HG03135 (cell line): ENCODE data around the gene NCKAP5.
"Not testable (repeated sequence)": the region's sequence is repeated elsewhere in the genome, so short reads cannot be mapped to it uniquely, and the experiment has no call there.

Experiments
- ATAC-seq: cut with Tn5 transposase; IDR thresholded peaks from one replicate; pipeline ENCODE4 v1.9.1; 2021; ENCODE audit warnings: mild to moderate bottlenecking, moderate library complexity; ENCODE audit not compliant: unreplicated experiment

NCKAP5 gene

DNA sequence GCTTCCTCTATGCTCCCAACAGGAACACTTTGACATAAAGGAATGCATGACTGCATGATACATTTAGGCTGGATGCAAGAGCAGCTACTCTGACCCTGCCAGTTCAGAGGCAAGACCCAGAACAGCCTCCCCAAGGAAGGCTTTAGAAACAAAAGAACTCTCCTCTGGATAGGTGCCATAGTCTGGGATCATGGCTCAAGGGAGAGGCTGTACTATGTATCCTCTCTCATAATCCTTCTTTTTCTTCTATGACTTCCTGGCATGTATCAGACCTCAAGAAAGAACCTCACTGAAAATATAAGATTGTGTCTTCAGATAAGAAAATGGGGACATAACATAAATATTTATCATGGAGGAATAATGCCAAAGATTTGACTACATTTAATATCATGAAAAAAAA, 704.3 kb downstream of the NCKAP5 start:
- ATAC-seq = no peak

DNA sequence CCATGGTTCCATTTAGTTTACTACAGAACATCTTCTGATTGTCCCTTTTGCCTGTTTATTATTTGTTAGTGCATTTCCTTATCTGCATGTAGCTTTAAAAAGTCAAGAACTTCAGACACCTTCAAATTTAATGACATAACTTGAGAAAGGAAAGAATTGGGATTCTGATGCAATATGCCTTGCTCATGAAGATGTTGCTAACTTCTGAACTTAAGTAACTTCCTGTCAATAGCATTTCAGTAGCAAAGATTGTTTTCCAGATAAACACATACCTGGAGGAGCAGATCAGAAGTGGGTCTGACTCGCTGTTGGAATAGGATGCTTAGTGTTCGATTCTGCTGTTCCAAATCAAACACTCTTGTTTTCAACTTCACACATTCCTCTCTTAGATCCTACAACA, 708.0 kb downstream of the NCKAP5 start:
- ATAC-seq = no peak

DNA sequence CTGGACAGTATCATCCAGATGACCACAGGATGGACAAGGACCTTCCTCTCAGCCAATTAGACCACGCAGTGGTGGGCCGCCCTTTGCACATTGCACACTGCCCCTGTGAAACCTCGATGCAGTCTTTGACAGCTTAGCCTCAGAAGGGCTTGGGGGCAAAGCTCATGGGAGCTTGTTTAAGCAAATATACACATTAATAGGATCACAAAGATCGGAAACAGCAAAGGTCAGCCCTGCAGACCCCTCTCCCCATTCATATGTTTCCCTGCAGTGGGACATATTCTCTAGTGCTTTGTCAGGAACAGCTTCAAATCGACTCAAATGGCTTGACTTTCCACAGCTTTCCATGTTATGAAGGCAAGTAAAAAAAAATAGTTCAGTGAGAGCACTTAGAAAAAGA, 708.7 kb downstream of the NCKAP5 start:
- ATAC-seq = no peak

DNA sequence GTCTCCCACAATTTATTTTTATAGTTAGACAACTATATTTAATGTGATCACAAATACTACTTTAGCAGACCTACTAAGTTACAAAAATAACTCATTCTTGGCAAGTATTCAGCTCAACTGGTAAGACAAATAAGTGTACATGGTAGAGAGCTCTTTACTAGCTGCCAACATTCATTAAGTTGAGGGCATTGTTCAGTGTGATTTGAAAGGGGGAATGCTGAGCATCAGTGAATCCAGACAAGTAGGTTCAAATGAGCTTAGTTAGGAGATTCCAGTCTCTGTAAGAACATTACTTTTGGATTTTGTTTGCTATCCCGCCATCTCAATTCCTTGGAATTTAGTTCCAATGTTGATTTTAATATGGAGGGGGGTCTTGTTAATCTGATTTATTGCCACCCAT, 710.9 kb downstream of the NCKAP5 start:
- no peak for ATAC-seq

DNA sequence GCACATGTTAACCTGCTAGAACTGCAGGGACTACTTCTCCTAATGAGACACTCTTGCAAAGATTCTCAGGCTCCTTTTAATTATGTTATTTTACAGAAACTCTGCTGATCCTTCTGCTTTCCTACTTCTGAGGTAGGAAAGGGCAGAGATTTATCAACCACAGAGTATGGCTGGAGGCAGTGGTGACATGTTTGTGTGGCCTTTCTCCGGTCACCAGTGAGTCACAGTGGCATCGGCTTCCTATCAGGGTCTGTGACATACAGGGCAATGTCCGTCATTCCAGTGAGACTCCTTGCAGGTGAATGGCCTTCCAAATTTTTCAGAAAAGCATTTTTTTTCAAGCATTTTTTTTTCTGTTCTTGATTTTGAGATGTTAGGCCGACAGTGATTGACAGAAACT, 717.6 kb downstream of the NCKAP5 start:
- ATAC-seq = no peak

DNA sequence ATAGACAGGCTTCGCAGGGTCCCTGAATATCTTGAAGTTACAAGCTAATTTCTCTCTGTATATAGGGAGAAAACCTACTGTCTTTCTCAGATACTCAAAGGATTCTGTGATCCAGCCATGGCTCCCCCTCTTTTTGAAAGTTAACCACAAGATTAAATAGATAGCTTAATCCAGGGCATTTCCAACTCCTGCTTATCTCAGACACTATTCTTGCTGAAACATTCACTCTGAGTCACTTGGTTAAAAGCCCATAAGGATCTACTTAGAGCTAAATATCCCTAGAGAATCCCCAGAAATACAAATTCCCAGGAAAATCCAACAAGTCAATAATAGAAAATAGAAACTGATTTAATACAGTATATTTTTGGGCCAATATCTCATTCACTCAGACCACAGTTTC, 719.1 kb downstream of the NCKAP5 start:
- no peak for ATAC-seq

DNA sequence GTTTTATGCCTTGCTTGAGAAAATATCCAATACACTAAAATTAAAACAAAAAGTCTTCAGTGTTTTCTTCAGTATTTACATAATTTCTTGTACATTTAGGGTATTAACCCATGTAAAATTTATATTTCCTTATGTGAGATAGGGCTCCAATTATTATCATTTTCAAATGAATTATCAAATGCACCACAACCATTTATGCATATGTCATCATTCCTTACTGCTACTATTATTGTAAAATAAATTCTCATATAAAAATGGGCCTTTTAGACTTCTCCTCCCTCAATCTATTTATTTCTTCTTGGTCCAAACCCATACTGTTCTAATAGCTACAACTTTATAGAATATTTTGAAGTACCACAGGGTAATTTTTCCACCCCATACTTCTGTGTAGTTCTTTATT, 722.9 kb downstream of the NCKAP5 start:
- no peak for ATAC-seq

DNA sequence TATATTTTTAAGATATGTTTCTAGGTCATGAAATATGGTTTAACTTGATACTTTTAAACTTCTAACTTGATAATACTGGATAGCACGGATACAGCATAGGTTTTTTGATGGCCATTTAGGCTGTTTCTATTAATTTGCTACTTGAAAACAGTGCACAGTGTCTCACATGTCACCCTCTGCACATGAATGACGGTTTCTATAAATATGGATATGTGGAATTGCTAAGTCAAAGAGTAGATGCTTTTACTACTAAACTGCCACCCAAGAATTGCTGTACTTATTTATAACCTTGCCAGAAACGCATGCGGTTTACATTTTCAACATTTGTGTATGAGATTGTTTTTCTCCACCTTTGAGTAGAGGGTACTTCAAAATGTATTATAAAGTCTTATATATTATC, 723.7 kb downstream of the NCKAP5 start:
- ATAC-seq = no peak

DNA sequence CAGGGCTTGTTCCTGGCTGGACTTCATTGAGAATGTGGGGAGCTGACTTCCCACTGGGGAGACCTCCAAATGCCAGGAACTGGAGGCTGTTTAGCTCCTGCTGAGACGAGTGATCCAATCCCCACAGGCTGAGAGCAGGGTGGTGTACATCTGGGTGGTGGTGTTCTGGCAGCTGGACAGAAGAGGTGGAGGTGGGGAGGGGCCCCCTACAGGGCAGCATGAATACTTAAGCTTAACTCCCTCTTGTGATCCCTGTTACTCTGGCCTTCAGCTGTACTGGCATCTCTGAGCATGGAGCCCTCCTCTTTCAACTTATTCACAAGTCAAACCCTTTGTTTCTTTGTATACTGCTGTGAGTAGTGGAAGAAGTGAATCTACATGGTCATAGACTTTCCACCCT, 730.5 kb downstream of the NCKAP5 start:
- ATAC-seq = no peak

DNA sequence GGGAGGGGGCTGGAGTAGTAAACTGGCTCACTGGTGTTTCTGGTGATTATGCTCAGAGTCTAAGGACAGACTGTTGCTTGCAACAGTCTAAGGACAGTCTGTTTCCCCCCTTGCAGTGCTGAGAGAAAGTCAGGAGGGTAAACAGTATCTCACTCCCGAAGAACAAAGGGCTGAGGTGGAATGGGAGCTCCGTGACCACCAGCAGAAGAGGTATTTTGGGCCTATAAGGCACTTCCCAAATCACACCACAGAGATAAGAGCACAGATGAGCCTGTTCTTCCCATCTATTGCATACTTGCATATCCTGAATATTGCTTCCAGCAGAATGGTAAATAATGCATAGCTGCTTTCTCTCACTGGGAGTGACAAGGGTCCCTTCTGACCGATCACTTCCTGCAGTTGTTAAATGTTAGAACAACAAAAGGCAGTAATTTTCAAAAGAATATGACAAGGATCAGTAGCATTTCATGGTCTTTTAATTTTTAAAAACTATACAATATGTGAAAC, 737.9 kb downstream of the NCKAP5 start:
- no peak for ATAC-seq

DNA sequence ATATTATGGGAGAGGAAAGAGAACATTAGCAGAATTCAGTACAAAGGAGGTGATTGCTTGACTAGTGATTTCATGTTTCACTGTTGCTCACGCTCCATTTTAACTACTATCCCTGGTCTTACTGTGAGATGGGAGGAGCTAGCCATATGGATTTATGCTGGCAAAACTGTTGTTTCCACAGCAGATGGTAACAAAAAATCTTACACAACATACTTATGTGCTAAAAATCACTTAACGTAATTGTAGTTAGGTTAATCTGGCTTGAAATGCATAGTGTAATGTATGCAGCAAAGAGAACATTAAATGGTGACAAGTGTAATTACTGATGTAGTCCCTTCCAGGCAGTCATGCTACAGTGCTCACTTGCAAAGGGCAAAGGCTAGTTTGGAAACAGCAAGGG, 742.7 kb downstream of the NCKAP5 start:
- no peak for ATAC-seq

DNA sequence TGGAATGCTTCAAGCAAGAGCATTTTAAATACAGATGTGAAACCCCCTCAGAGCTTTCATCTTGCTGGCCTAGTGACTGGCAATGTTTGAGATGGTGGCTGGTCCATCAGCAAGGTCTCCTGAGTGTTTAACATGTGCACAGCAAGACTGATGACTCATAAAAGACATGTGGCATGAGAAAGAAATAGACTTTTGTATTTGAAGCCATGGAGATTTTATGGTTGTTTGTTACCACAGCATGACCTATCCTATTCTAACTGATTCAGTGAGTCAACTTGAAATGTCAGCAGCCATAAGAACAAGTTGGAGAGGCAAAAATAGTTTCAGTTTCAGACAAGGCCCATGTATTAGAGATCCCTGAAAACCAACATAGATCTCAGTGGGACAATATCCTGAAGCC, 743.5 kb downstream of the NCKAP5 start:
- no peak for ATAC-seq

DNA sequence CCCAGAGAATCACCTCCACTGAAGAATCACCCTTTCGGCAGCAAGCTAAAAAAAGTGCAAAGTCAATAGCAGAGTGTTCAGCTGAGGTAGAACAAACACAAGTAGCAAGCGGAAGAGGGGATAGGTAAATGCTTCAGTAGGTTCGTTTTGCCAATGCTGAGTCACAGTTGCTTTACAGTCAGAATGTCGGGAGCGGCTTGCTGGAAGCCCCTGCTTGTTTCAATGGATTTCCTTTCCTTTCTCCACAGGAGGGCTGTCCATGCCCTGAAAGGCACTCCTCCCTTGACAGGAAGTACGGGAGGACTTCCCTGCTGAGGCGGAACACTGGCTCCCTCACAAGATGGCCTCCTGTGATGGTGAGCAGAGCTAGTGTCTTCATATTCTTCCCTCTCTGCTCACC, 752.0 kb downstream of the NCKAP5 start:
- no peak for ATAC-seq

DNA sequence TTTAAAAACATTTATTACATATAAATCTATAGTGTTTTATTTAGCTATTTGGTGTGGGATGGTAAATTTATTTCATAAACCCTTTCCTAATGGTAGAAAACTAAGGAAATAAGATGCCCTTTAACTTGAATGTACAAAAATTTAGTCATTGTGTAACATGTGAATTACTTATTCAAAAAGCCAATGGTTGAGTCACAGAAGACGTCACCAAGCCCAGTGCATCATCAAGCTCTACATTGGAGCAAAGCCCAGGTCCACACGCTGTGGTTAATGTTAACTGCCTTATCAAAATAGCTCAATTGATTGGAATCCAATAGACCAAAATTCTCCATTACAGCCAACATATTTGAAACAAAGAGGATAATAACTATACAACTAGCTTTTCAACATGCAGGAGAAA, 752.7 kb downstream of the NCKAP5 start:
- ATAC-seq = no peak

DNA sequence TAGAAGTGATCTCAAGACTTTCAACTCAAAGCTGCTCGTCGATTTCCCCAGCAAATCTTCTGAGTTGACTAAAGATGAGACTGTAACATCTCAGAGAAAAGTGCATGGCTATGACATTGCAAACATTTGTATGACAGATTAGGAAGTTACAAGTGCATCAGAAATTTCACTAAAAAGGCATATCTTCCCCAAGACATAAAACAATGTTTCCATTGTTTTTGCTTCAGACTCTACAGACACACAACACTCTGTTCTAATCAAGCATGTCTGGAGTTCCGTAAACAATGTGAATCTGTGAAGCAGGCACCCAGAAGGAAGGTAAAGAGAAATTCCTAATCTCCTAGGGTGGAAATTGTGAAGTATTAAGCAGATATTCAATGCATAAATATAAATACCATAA, 753.6 kb downstream of the NCKAP5 start:
- no peak for ATAC-seq

DNA sequence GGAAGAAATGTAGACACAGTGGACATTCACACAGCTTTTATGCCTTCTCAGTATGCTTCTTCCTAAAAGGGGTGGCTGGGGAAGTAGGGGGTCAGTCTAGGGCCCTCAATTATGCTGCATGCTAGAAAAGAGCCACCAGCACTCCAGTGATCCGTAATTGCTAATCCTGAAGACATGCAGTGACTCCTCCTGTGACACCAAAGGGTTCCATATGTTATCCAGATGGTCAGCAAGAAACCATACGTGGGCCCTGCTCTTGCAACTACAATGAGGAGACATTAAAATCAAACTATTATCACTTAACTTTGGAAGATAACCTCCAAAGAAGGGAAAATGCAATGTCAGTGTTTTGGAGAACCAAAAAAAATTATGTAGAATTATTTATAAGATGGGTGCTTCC, 754.8 kb downstream of the NCKAP5 start:
- ATAC-seq = no peak

DNA sequence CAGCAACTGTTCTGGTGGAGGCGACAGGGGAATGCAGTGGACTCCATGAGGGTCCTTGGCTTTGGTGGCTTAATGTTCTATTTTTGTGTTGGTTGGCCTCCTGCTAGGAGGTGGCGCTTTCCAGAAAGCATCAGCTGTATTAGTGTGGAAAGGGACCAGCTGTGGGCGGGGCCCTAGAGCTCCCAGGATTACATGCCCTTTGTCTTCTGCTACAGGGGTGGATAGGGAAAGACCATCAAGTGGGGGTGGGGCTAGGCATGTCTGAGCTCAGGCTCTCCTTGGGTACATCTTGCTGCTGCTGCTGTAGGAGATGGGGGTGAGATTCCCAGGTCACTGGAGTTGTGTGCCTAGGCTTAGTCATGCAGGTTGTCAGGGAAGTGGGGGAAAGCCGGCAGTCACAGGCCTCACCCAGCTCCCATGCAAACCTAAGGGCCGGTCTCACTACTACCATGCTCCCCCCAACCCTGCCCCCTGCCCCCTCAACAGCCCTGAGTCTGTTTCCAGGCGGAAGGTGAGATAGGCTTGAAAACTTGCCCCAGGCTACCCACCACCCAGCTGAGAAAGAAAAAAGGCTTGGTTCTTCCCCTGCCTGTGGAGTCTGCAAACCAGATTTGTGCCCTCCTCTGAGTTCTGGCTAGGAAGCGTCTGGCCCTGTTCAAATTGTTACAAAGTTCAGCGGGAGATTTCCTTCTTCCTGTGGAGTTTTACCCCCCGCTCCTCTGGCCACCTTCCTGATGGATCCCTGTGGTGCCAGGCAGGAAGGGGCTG, 756.9 kb downstream of the NCKAP5 start:
- ATAC-seq = no peak

DNA sequence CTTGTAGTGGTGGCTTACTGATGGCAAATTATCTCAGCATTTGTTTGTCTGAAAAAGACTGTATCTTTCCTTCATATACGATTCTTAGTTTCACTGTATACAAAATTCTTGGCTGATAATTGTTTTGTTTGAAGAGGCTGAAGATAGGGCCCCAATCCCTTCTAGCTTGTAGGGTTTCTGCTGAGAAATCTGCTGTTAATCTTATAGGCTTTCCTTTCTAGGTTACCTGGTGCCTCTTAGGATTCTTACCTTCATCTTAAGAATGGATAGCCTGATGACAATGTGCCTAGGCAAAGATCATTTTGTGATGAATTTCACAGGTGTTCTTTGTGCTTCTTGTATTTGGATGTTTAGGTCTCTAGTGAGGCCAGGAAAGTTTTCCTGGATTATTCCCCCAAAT, 758.3 kb downstream of the NCKAP5 start:
- ATAC-seq = not testable (repeated sequence)

DNA sequence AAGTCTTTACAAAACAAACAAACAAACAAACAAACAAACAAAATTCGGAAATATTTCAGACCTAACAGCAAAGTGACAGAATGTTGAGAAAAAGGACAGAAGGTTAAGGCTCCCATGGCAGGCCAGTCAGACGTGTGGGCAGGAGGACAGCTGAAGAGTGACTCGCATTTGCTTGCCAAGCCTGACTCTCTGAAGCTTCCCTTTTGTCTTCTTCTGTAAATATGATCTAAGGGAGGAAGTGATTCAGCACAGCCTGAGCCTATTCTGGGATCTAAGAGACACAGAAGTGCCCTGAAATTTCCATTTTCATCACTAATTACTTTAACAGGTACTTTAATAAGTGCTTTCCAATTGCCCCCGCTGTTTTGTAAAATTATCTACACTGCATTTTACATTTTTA, 764.2 kb downstream of the NCKAP5 start:
- no peak for ATAC-seq

DNA sequence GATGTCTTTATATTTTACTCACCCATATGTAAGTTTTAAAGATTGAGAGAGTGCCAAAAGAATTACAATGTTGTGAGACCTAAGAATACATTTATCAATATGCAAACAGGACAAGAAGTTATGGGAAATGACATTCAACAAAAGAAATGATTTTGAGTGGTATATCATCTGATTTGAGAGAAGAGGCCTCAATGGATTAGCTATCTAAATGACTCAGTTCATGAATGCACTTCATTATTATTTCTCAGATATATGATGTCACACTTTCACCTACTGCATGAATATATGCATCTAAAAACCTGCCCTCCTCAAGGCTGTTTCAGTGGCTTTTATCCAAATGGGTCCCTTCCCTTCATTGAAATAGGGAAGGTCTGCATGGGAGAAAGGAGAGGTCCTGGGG, 769.9 kb downstream of the NCKAP5 start:
- no peak for ATAC-seq

DNA sequence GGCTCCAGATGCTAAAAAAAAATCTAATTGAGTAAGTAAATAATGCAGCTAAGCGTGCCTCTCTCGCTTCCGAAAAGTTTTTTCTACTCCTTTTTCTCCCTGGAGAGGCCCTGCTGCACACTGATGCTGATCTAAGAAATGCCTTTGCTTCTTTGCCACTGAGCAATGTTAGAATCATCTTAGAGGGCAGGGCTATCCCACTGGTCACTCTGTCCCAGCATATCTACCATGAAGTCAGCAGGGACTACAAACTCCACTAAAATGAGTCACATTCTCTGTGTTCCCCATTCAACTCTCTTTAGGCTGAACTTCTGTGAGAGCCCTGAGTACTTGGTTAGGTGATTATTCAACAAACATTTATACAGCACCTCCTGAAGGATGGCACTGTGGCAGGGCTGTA, 770.7 kb downstream of the NCKAP5 start:
- no peak for ATAC-seq

DNA sequence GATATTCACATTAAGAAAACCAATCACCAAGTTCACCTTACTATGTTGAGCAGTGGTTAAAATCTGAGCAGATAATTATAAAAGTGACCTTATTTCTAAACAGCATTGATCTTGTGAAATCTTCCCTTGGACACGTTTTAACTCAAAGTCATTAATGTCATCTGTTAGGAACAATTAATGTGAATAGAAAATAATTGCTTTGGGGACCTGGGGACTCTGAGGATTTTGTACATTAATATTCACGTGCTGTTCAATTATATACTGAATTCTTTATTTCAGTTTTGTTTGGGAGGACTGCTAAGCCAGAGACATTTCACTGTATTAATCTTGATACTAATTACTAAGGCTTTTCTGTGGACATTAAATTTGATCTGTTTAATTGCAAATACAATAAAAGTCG, 771.2 kb downstream of the NCKAP5 start:
- no peak for ATAC-seq

DNA sequence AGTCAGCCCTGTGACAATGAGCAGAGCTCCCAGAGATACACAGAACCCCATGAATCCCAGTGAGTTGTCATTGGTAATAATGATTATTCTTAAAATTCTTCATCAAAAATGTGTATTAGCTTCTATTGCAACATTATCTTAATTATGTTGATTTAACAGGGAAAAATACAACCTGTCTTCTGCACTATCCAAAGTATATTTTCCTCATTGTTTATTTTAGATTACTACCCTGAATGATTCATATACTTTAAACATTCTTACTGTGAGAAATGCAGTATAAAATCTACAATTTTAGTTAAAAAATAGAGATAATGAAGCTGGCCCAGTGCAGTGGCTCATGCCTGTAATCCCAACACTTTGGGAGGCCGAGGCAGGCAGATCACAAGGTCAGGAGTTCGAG, 773.0 kb downstream of the NCKAP5 start:
- ATAC-seq = no peak
